A549 (cell line): Measurements from ENCODE around the gene ZBTB16.

ENCODE experiments used
- BHLHE40 ChIP-seq: IDR thresholded peaks from 2 replicates; pipeline ENCODE4 v1.6.1; 2012; ENCODE audit warnings: low read depth, low read length, inconsistent platforms
- CHD2 ChIP-seq: fragments of 150-350 bp; IDR thresholded peaks from 2 replicates; pipeline ENCODE4 v1.6.1; 2014; ENCODE audit warnings: low read length; ENCODE audit not compliant: partially characterized antibody
- EHMT2 ChIP-seq: fragments of 200-600 bp; sonication (generic); IDR thresholded peaks from 2 replicates; pipeline ENCODE4 v1.6.1; 2016; ENCODE audit warnings: antibody characterized with exemption, low read depth, mild to moderate bottlenecking, moderate library complexity
- EP300 ChIP-seq, 2 experiments: fragments of >200 bp; sonication (Bioruptor Twin); formaldehyde crosslinking; IDR thresholded peaks; 2 replicates in 1 of 2; 3 replicates in 1 of 2; pipeline ENCODE4 v1.6.1; 2016 to 2017
- JUN ChIP-seq, 2 experiments: fragments of >200 bp; sonication (Bioruptor Twin); formaldehyde crosslinking; IDR thresholded peaks; 2 replicates in 1 of 2; 3 replicates in 1 of 2; pipeline ENCODE4 v1.6.1; 2016 to 2017
- KDM5A ChIP-seq: fragments of 200-600 bp; sonication (generic); IDR thresholded peaks from 2 replicates; pipeline ENCODE4 v1.6.1; 2016; ENCODE audit warnings: antibody characterized with exemption, mild to moderate bottlenecking
- NPAS2 ChIP-seq: fragments of 250-450 bp; sonication (Bioruptor Pico); IDR thresholded peaks from 2 replicates; pipeline ENCODE4 v1.8.0; 2022; ENCODE audit warnings: mild to moderate bottlenecking, moderate library complexity, borderline replicate concordance
- NR3C1 ChIP-seq: fragments of >200 bp; sonication (Bioruptor Twin); formaldehyde crosslinking; IDR thresholded peaks from 3 replicates; pipeline ENCODE4 v1.6.1; 2017
- PBX3 ChIP-seq: IDR thresholded peaks from 2 replicates; pipeline ENCODE4 v1.6.1; 2012
- POLR2A ChIP-seq: IDR thresholded peaks from 2 replicates; pipeline ENCODE4 v1.6.1; 2012; ENCODE audit warnings: mild to moderate bottlenecking, low read length
- SREBF2 ChIP-seq: fragments of 450-650 bp; IDR thresholded peaks from 2 replicates; pipeline ENCODE4 v1.6.1; 2014; ENCODE audit warnings: mild to moderate bottlenecking, moderate library complexity
- ZFP36 ChIP-seq: fragments of 450-650 bp; IDR thresholded peaks from 2 replicates; pipeline ENCODE4 v1.6.1; 2014; ENCODE audit warnings: borderline replicate concordance; ENCODE audit not compliant: partially characterized antibody
- TF ChIP-seq, protein P1 (sequence below): fragments of 150-350 bp; IDR thresholded peaks from 2 replicates; pipeline ENCODE4 v1.6.1; 2014; ENCODE audit warnings: low read depth, mild to moderate bottlenecking, low read length
- TF ChIP-seq, protein P2 (sequence below): fragments of >200 bp; sonication (Bioruptor Twin); formaldehyde crosslinking; IDR thresholded peaks from 3 replicates; pipeline ENCODE4 v1.5.1; 2016

DNA sequence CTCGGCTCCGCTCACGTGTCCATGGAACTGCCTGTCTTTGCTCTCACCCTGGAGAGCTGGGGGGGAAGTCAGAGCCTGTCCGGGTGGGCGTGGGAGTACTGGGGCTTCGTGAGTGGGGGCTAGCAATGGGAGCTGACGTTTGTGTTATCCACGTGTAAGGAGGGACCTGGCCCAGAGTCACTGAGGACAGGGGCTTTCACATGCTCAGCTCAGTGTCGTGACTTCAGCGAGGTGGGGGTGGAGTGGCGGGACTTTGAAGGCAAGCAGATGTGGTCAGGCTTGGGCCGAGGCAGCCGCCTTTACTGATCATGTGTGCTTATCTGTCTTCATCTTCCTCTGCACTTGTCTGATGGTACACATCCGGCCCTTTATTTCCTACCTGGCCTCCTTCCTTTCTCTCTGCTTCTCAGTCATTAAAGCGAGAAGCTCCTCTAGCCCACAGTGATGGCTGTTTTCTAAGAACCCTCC, 123.6 kb downstream of the ZBTB16 start:
- no peak for TF ChIP-seq EP300 (IDR thresholded peaks at IDR 0.05)
- TF ChIP-seq, protein P1, sequence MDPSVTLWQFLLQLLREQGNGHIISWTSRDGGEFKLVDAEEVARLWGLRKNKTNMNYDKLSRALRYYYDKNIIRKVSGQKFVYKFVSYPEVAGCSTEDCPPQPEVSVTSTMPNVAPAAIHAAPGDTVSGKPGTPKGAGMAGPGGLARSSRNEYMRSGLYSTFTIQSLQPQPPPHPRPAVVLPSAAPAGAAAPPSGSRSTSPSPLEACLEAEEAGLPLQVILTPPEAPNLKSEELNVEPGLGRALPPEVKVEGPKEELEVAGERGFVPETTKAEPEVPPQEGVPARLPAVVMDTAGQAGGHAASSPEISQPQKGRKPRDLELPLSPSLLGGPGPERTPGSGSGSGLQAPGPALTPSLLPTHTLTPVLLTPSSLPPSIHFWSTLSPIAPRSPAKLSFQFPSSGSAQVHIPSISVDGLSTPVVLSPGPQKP, result no peak
- TF ChIP-seq, protein P2, sequence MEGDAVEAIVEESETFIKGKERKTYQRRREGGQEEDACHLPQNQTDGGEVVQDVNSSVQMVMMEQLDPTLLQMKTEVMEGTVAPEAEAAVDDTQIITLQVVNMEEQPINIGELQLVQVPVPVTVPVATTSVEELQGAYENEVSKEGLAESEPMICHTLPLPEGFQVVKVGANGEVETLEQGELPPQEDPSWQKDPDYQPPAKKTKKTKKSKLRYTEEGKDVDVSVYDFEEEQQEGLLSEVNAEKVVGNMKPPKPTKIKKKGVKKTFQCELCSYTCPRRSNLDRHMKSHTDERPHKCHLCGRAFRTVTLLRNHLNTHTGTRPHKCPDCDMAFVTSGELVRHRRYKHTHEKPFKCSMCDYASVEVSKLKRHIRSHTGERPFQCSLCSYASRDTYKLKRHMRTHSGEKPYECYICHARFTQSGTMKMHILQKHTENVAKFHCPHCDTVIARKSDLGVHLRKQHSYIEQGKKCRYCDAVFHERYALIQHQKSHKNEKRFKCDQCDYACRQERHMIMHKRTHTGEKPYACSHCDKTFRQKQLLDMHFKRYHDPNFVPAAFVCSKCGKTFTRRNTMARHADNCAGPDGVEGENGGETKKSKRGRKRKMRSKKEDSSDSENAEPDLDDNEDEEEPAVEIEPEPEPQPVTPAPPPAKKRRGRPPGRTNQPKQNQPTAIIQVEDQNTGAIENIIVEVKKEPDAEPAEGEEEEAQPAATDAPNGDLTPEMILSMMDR, result no peak
- no peak for TF ChIP-seq POLR2A
- TF ChIP-seq SREBF2, result no peak
- TF ChIP-seq ZFP36, result no peak
- TF ChIP-seq JUN (IDR thresholded peaks at IDR 0.05), result no peak
- TF ChIP-seq NR3C1, result no peak
- TF ChIP-seq KDM5A, result no peak
- no peak for TF ChIP-seq EHMT2
- TF ChIP-seq CHD2, result no peak
- no peak for TF ChIP-seq BHLHE40
- no peak for TF ChIP-seq NPAS2
- no peak for TF ChIP-seq PBX3
